Measurements from ENCODE around the gene RELN. TPM values are rescaled to one million over a fixed set of nuclear protein-coding genes. Genes with fewer than 3 reads are reported as not detected.

The RELN gene
- polyA plus RNA-seq, 1 donor (not counting 4 experiments of a cell fraction or from before 2014, with no cell fraction given): not detected

- FAIRE-seq: no peak
- Histone ChIP-seq H3K36me3 (ENCODE audit: control insufficient read depth in 2 of 2, extremely low read depth in 1 of 2, insufficient read depth in 2 of 2, low read length in 2 of 2) (no peaks in the 10 kb centered on the region), H3K27ac (ENCODE audit: control insufficient read depth, insufficient read depth, low read length) (no peak overlapping the region), H4K20me1 (ENCODE audit: control insufficient read depth, extremely low read depth, insufficient read depth, low read length) (no peaks in the 10 kb centered on the region), H2AFZ (ENCODE audit: control insufficient read depth, low read length) (no peak overlapping the region), H3K79me2 (ENCODE audit: control insufficient read depth, insufficient read depth, low read length) (no peaks in the 10 kb centered on the region), H3K4me2 (ENCODE audit: control insufficient read depth, extremely low read depth, insufficient read depth, low read depth, low read length) (no peak overlapping the region), H3K9ac (ENCODE audit: control insufficient read depth, extremely low read depth, insufficient read depth, low read length) (no peak overlapping the region), H3K9me1 (ENCODE audit: control insufficient read depth, extremely low read depth, insufficient read depth, low read length) (no peaks in the 10 kb centered on the region), H3K9me3 (ENCODE audit: control insufficient read depth, low read depth, low read length) (no peaks in the 10 kb centered on the region), H3K4me3 (ENCODE audit: control insufficient read depth in 2 of 3, extremely low read depth in 1 of 3, insufficient read depth in 2 of 3, low read depth in 1 of 3, low read length in 3 of 3) (no peak overlapping the region), H3K27me3 (ENCODE audit: control insufficient read depth, extremely low read depth, insufficient read depth, low read length) (peaks cover 3% of the 10 kb centered on the region), H3K4me1 (ENCODE audit: control insufficient read depth, extremely low read depth, insufficient read depth, low read length) (no peaks in the 10 kb centered on the region)
- no peak for DNase-seq (ENCODE audit: low read depth, low spot score)
- TF ChIP-seq EZH2 (IDR thresholded peaks at IDR 0.05; ENCODE audit: low read length) (no peak), CTCF (optimal IDR thresholded peaks at IDR 0.05 in 1 of 3, IDR thresholded peaks at IDR 0.05 in 1 of 3, conservative IDR thresholded peaks at IDR 0.05 in 1 of 3; ENCODE audit: extremely low read depth in 1 of 3, insufficient read depth in 2 of 3, low read length in 3 of 3) (no peak)
- dilution Hi-C loops (cut with MboI; ENCODE audit: extremely low pct_ligation_motif_present, low sequenced_read_pairs): loop anchor here (25.0 kb wide), 1 partner anchor 209 kb away; no protein-coding TSS in a partner anchor
These were observed 218.2 kb downstream of the RELN start for GRCh38 chr7:103771294-103771693.

DNA sequence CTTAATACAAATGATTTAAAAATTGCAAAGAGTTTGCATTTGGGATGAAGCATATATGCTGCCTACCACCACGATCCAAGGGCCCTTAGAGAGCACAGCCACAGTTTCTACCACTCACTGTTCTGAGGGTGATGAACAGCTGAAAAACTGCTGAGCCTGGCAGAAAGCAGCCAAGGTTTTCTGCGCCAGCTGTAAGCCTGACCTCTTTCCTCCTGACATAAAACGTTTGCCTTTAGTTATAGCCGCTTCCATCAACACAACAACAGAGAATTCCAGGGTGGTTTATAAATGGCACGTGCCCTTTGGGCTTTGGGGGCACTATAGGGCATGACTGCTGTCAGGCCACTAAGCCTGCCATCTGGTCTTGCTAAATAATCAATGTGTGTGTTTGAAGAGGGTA, 222.8 kb downstream of the RELN start:
- no peak for TF ChIP-seq CTCF (optimal IDR thresholded peaks at IDR 0.05 in 1 of 3, IDR thresholded peaks at IDR 0.05 in 1 of 3, conservative IDR thresholded peaks at IDR 0.05 in 1 of 3; ENCODE audit: extremely low read depth in 1 of 3, insufficient read depth in 2 of 3, low read length in 3 of 3)
- TF ChIP-seq EZH2 (IDR thresholded peaks at IDR 0.05; ENCODE audit: low read length): no peak
- FAIRE-seq: no peak

More for the DNA sequence above, 222.8 kb downstream of the RELN start:
- Histone ChIP-seq H3K4me3 (ENCODE audit: control insufficient read depth in 2 of 3, extremely low read depth in 1 of 3, insufficient read depth in 2 of 3, low read depth in 1 of 3, low read length in 3 of 3) (no peak overlapping the region), H3K27me3 (ENCODE audit: control insufficient read depth, extremely low read depth, insufficient read depth, low read length) (peaks cover 3% of the 10 kb centered on the region), H3K9ac (ENCODE audit: control insufficient read depth, extremely low read depth, insufficient read depth, low read length) (no peak overlapping the region), H3K27ac (ENCODE audit: control insufficient read depth, insufficient read depth, low read length) (no peak overlapping the region), H3K4me2 (ENCODE audit: control insufficient read depth, extremely low read depth, insufficient read depth, low read depth, low read length) (no peak overlapping the region), H3K4me1 (ENCODE audit: control insufficient read depth, extremely low read depth, insufficient read depth, low read length) (no peaks in the 10 kb centered on the region), H4K20me1 (ENCODE audit: control insufficient read depth, extremely low read depth, insufficient read depth, low read length) (no peaks in the 10 kb centered on the region), H2AFZ (ENCODE audit: control insufficient read depth, low read length) (no peak overlapping the region), H3K9me1 (ENCODE audit: control insufficient read depth, extremely low read depth, insufficient read depth, low read length) (no peaks in the 10 kb centered on the region), H3K79me2 (ENCODE audit: control insufficient read depth, insufficient read depth, low read length) (no peaks in the 10 kb centered on the region), H3K36me3 (ENCODE audit: control insufficient read depth in 2 of 2, extremely low read depth in 1 of 2, insufficient read depth in 2 of 2, low read length in 2 of 2) (no peaks in the 10 kb centered on the region), H3K9me3 (ENCODE audit: control insufficient read depth, low read depth, low read length) (no peaks in the 10 kb centered on the region)
- dilution Hi-C loops (cut with MboI; ENCODE audit: extremely low pct_ligation_motif_present, low sequenced_read_pairs): loop anchor here (25.0 kb wide), 1 partner anchor 204 kb away; no protein-coding TSS in a partner anchor
- no peak for DNase-seq (ENCODE audit: low read depth, low spot score)

All from keratinocyte (primary cell).